ENCODE results near the gene PAIP2.
"Not testable (repeated sequence)": the region's sequence is repeated elsewhere in the genome, so short reads cannot be mapped to it uniquely, and the experiment has no call there.

DNA sequence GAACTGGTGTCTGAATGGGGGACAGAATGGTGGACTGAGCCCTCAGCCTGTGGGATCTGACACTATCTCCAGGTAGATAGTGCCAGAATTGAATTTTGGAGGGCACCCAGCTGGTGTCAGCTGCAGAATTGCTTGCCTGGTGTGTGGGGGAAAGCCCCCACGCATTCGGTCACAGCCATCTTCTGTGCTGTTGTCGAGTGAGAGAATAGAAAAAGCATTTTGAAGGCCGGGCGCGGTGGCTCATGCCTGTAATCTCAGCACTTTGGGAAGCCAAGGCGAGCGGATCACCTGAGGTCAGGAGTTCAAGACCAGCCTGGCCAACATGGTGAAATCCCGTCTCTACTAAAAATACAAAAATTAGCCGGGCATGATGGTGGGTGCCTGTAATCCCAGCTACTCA, 45.3 kb downstream of the PAIP2 start:
- not testable (repeated sequence) for TF ChIP-seq POLR2A (IDR thresholded peaks at IDR 0.05; ENCODE audit: low read depth, low read length); POLR2AphosphoS5 (IDR thresholded peaks at IDR 0.05; ENCODE audit: low read depth, low read length); TAF1 (IDR thresholded peaks at IDR 0.05; ENCODE audit: borderline replicate concordance, low read depth, low read length)

Measured in GM12892 (cell line).